HepG2 (cell line): ENCODE results near the gene NTMT1. TPM values are rescaled to one million over a fixed set of nuclear protein-coding genes. Genes with fewer than 3 reads are reported as not detected.

Source experiments
- AGO1 ChIP-seq: fragments of 200-400 bp; formaldehyde crosslinking; IDR thresholded peaks from 2 replicates; pipeline ENCODE4 v1.6.1; 2017; ENCODE audit warnings: mild to moderate bottlenecking, low read depth, low read length, moderate library complexity; ENCODE audit not compliant: poor library complexity, severe bottlenecking
- ATF7-NPFF ChIP-seq: sonication (generic); formaldehyde crosslinking; IDR thresholded peaks from 2 replicates; pipeline ENCODE4 v1.8.1; 2023; ENCODE audit warnings: mild to moderate bottlenecking, low read depth, missing genetic modification reagents, moderate library complexity
- CBX1 ChIP-seq: IDR thresholded peaks from one replicate; pipeline ENCODE4 v1.6.1; 2016; ENCODE audit warnings: antibody characterized with exemption, low read depth
- THYN1 ChIP-seq: sonication (generic); formaldehyde crosslinking; IDR thresholded peaks from 2 replicates; pipeline ENCODE4 v1.8.1; 2023; ENCODE audit warnings: low read depth, mild to moderate bottlenecking, moderate library complexity, missing genetic modification reagents, borderline replicate concordance
- ZNF773 ChIP-seq: sonication (generic); formaldehyde crosslinking; IDR thresholded peaks from 2 replicates; pipeline ENCODE4 v1.4.0; 2020; ENCODE audit warnings: missing genetic modification reagents, borderline replicate concordance
- polyA plus RNA-seq, 8 experiments: library from polyadenylated mRNA; depleted of rRNA in 3 of 8; stranded (reverse) in 7 of 8; unstranded in 1 of 8; fragments of >200 nt; fragmentation: Illumina TruSeq in 4 of 8; extraction: Trizol in 4 of 8; gene quantifications; 2 replicates each; pipeline versions ENCODE4 v1.2.1 to v1.2.3, GENCODE V29; 2011 to 2016; ENCODE audit warnings: low read depth in 4 of 8, missing spikeins in 1 of 8, mixed read lengths in 1 of 8; ENCODE audit not compliant: insufficient read depth in 1 of 8
- total RNA-seq, 5 experiments: library from RNA; depleted of rRNA; stranded (reverse); fragments of >200 nt; fragmentation: Illumina TruSeq; extraction: Trizol; gene quantifications; 2 replicates each; pipeline ENCODE4 v1.2.3, GENCODE V29; 2016; ENCODE audit warnings: low read depth in 1 of 5
- TF ChIP-seq, protein P1 (sequence below): sonication (generic); formaldehyde crosslinking; IDR thresholded peaks from 2 replicates; pipeline ENCODE4 v1.4.0; 2020; ENCODE audit warnings: missing genetic modification reagents
- TF ChIP-seq, protein P2 (sequence below): sonication (generic); formaldehyde crosslinking; IDR thresholded peaks from 2 replicates; pipeline ENCODE4 v1.4.0; 2020; ENCODE audit warnings: missing genetic modification reagents
- TF ChIP-seq, protein P3 (sequence below), 2 experiments: sonication (generic) in 1 of 2; formaldehyde crosslinking in 1 of 2; IDR thresholded peaks; 2 replicates each; pipeline versions ENCODE4 v1.6.1 to v1.9.0; 2014 to 2022; ENCODE audit warnings: antibody characterized with exemption in 1 of 2, borderline replicate concordance in 1 of 2, inconsistent platforms in 1 of 2, low read depth in 1 of 2, missing genetic modification reagents in 1 of 2
- TF ChIP-seq, protein P4 (sequence below): sonication (generic); formaldehyde crosslinking; IDR thresholded peaks from 2 replicates; pipeline ENCODE4 v1.5.0; 2020; ENCODE audit warnings: mild to moderate bottlenecking, missing genetic modification reagents, borderline replicate concordance
- TF ChIP-seq, protein P5 (sequence below): sonication (generic); formaldehyde crosslinking; IDR thresholded peaks from 2 replicates; pipeline ENCODE4 v1.8.1; 2022; ENCODE audit warnings: low read depth, mild to moderate bottlenecking, missing genetic modification reagents

NTMT1 gene
- total and polyA plus RNA-seq, 2 of the 13 experiments (the other 11 are each of a cell fraction or from before 2014, with no cell fraction given), result 49.1 to 53.8 TPM

DNA sequence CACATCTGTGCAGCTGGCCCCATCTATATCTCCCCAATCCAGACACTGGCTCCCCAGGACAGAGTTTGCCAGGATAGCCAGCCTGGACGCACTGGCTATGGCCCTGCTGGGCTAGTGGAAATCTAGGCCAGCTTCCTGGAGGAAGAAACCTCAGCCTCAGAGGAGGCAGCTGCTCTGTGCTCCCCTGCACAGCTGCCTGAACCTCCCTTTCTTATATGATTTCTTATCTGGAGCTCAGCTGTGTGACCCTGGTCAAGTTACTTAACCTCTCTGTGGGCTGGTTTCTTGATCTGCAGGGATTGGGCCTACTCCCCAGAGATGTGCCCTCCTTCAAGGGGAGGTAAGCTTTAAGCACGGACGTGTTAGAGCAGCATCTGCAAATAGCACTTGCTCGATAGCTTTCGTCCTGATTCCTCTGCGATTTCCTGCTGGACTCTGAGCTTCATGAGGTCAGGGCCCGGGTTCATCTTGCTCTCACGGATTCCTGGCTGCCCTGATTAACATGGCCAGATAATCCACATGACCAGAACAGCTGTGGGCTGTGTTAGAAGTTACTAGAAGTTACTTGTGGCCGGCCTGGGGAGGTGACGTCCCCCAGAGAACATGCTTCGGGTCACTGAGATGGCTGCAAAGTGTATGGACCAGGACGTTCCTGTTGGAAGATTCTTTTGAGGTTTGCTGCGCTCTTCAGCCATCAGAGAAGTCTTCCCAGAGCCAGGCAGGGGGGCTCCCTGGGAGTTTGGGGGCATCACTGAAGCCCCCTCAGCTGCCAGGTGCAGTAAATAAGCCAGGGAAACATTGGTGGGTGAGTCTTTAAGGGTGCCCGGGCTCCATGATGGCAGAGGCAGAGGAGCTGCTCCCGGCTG, 19.6 kb upstream of the NTMT1 start (continued):
- TF ChIP-seq, protein P1, sequence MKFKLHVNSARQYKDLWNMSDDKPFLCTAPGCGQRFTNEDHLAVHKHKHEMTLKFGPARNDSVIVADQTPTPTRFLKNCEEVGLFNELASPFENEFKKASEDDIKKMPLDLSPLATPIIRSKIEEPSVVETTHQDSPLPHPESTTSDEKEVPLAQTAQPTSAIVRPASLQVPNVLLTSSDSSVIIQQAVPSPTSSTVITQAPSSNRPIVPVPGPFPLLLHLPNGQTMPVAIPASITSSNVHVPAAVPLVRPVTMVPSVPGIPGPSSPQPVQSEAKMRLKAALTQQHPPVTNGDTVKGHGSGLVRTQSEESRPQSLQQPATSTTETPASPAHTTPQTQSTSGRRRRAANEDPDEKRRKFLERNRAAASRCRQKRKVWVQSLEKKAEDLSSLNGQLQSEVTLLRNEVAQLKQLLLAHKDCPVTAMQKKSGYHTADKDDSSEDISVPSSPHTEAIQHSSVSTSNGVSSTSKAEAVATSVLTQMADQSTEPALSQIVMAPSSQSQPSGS (CRISPR knock-in tag), result no peak
- TF ChIP-seq, protein P2, sequence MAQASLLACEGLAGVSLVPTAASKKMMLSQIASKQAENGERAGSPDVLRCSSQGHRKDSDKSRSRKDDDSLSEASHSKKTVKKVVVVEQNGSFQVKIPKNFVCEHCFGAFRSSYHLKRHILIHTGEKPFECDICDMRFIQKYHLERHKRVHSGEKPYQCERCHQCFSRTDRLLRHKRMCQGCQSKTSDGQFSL, result no peak
- peak; percentile 19; the same call in 1 of the 2 replicates for TF ChIP-seq ATF7-NPFF
- TF ChIP-seq, protein P3, sequence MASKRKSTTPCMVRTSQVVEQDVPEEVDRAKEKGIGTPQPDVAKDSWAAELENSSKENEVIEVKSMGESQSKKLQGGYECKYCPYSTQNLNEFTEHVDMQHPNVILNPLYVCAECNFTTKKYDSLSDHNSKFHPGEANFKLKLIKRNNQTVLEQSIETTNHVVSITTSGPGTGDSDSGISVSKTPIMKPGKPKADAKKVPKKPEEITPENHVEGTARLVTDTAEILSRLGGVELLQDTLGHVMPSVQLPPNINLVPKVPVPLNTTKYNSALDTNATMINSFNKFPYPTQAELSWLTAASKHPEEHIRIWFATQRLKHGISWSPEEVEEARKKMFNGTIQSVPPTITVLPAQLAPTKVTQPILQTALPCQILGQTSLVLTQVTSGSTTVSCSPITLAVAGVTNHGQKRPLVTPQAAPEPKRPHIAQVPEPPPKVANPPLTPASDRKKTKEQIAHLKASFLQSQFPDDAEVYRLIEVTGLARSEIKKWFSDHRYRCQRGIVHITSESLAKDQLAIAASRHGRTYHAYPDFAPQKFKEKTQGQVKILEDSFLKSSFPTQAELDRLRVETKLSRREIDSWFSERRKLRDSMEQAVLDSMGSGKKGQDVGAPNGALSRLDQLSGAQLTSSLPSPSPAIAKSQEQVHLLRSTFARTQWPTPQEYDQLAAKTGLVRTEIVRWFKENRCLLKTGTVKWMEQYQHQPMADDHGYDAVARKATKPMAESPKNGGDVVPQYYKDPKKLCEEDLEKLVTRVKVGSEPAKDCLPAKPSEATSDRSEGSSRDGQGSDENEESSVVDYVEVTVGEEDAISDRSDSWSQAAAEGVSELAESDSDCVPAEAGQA (IDR thresholded peaks at IDR 0.05; ENCODE audit: low read depth), result no peak; the same call in 1 of the 2 replicates
- TF ChIP-seq, protein P3 (CRISPR knock-in tag; IDR thresholded peaks at IDR 0.05; ENCODE audit: borderline replicate concordance), result no peak
- TF ChIP-seq, protein P4, sequence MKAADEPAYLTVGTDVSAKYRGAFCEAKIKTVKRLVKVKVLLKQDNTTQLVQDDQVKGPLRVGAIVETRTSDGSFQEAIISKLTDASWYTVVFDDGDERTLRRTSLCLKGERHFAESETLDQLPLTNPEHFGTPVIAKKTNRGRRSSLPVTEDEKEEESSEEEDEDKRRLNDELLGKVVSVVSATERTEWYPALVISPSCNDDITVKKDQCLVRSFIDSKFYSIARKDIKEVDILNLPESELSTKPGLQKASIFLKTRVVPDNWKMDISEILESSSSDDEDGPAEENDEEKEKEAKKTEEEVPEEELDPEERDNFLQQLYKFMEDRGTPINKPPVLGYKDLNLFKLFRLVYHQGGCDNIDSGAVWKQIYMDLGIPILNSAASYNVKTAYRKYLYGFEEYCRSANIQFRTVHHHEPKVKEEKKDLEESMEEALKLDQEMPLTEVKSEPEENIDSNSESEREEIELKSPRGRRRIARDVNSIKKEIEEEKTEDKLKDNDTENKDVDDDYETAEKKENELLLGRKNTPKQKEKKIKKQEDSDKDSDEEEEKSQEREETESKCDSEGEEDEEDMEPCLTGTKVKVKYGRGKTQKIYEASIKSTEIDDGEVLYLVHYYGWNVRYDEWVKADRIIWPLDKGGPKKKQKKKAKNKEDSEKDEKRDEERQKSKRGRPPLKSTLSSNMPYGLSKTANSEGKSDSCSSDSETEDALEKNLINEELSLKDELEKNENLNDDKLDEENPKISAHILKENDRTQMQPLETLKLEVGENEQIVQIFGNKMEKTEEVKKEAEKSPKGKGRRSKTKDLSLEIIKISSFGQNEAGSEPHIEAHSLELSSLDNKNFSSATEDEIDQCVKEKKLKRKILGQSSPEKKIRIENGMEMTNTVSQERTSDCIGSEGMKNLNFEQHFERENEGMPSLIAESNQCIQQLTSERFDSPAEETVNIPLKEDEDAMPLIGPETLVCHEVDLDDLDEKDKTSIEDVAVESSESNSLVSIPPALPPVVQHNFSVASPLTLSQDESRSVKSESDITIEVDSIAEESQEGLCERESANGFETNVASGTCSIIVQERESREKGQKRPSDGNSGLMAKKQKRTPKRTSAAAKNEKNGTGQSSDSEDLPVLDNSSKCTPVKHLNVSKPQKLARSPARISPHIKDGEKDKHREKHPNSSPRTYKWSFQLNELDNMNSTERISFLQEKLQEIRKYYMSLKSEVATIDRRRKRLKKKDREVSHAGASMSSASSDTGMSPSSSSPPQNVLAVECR (CRISPR knock-in tag), result peak; percentile 46; the same call in 1 of the 2 replicates
- TF ChIP-seq CBX1, result no peak
- no peak for TF ChIP-seq AGO1
- TF ChIP-seq THYN1, result no peak
- peak; percentile 56; the same call in 1 of the 2 replicates for TF ChIP-seq ZNF773 (CRISPR knock-in tag)
- TF ChIP-seq, protein P5, sequence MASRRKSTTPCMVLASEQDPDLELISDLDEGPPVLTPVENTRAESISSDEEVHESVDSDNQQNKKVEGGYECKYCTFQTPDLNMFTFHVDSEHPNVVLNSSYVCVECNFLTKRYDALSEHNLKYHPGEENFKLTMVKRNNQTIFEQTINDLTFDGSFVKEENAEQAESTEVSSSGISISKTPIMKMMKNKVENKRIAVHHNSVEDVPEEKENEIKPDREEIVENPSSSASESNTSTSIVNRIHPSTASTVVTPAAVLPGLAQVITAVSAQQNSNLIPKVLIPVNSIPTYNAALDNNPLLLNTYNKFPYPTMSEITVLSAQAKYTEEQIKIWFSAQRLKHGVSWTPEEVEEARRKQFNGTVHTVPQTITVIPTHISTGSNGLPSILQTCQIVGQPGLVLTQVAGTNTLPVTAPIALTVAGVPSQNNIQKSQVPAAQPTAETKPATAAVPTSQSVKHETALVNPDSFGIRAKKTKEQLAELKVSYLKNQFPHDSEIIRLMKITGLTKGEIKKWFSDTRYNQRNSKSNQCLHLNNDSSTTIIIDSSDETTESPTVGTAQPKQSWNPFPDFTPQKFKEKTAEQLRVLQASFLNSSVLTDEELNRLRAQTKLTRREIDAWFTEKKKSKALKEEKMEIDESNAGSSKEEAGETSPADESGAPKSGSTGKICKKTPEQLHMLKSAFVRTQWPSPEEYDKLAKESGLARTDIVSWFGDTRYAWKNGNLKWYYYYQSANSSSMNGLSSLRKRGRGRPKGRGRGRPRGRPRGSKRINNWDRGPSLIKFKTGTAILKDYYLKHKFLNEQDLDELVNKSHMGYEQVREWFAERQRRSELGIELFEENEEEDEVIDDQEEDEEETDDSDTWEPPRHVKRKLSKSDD, result no peak
